Panc1 (cell line): Measurements from ENCODE around the gene EIF2AK2. TPM values are rescaled to one million over a fixed set of nuclear protein-coding genes. Genes with fewer than 3 reads are reported as not detected.

ENCODE experiments used
- ATAC-seq: fragments of 200-7000 bp; cut with Tn5 transposase; 2 replicates; pipeline ENCODE4 v1.9.1; 2020; ENCODE audit warnings: mild to moderate bottlenecking, moderate library complexity
- BruUV-seq: library from RNA; stranded (reverse); fragments of 400-500 nt; replicated peaks from 2 replicates; lab custom pipeline; 2021; lab: Mats Ljungman, UMichigan
- CTCF ChIA-PET: fragments of 300-600 bp; sonication (Branson Sonifier 250); formaldehyde crosslinking; loops from one replicate; lab custom pipeline; 2022; ENCODE audit warnings: antibody characterized with exemption; lab: Charles Lee
- POLR2A ChIA-PET: fragments of 300-600 bp; sonication (Branson Sonifier 250); formaldehyde crosslinking; loops from one replicate; lab custom pipeline; 2022; ENCODE audit warnings: antibody characterized with exemption; lab: Charles Lee
- DNase-seq: peaks from one replicate; pipeline ENCODE4 v3.0.0-alpha.2; 2010; ENCODE audit warnings: low read depth, low spot score
- H3K27ac ChIP-seq: 2 replicates; pipeline ENCODE4 v1.5.1; 2011; ENCODE audit warnings: mild to moderate bottlenecking, low read length, inconsistent platforms
- H3K27me3 ChIP-seq: fragments of 200-500 bp; sonication (Bioruptor generic); 2 replicates; pipeline ENCODE4 v1.6.0; 2014; ENCODE audit warnings: low read length, inconsistent platforms; ENCODE audit not compliant: control insufficient read depth, insufficient read depth
- H3K36me3 ChIP-seq: fragments of 200-500 bp; sonication (Bioruptor generic); 2 replicates; pipeline ENCODE4 v1.5.1; 2014; ENCODE audit warnings: inconsistent platforms, mild to moderate bottlenecking, low read length, moderate library complexity; ENCODE audit not compliant: control insufficient read depth, insufficient read depth
- H3K4me1 ChIP-seq: 2 replicates; pipeline ENCODE4 v1.5.1; 2011; ENCODE audit warnings: inconsistent platforms, mild to moderate bottlenecking, low read length, moderate library complexity; ENCODE audit not compliant: control insufficient read depth, insufficient read depth
- H3K4me3 ChIP-seq, 2 experiments: 2 replicates each; pipeline ENCODE4 v1.5.1; 2011 to 2012; ENCODE audit warnings: low read depth in 2 of 2, low read length in 2 of 2, mild to moderate bottlenecking in 2 of 2, inconsistent platforms in 1 of 2, moderate library complexity in 1 of 2
- H3K9me3 ChIP-seq: fragments of 200-500 bp; sonication (Bioruptor generic); 2 replicates; pipeline ENCODE4 v1.5.1; 2014; ENCODE audit warnings: low read depth, mild to moderate bottlenecking, inconsistent platforms, low read length, moderate library complexity; ENCODE audit not compliant: control insufficient read depth, insufficient read depth
- POLR2AphosphoS5 ChIP-seq: IDR thresholded peaks from 2 replicates; pipeline ENCODE4 v1.6.1; 2012; ENCODE audit warnings: mild to moderate bottlenecking, low read depth, low read length, moderate library complexity
- SIN3A ChIP-seq: IDR thresholded peaks from 2 replicates; pipeline ENCODE4 v1.6.1; 2012; ENCODE audit warnings: low read depth, mild to moderate bottlenecking, low read length, moderate library complexity, borderline replicate concordance; ENCODE audit not compliant: insufficient read depth
- TCF7L2 ChIP-seq: IDR thresholded peaks from 2 replicates; pipeline ENCODE4 v1.6.1; 2011; ENCODE audit warnings: mild to moderate bottlenecking, low read depth, low read length, inconsistent platforms
- in situ Hi-C: cut with HindIII; loops from 2 replicates; pipeline ENCODE4 v1.10.0; 2016; ENCODE audit warnings: low sequenced_read_pairs, low pct_unique_long_range_greater_than_20kb
- intact Hi-C: fragments of 100-400 bp; cut with micrococcal nuclease; formaldehyde crosslinking; loops from one replicate; pipeline ENCODE4 v1.10.0; 2022; ENCODE audit not compliant: unreplicated experiment
- total RNA-seq: library from RNA; stranded (reverse); gene quantifications from one replicate; pipeline ENCODE4 v1.2.1, GENCODE V29; 2021; ENCODE audit not compliant: unreplicated experiment
- TF ChIP-seq, protein P1 (sequence below), 2 experiments: IDR thresholded peaks; 2 replicates each; pipeline ENCODE4 v1.6.1; 2011 to 2012; ENCODE audit warnings: low read depth in 2 of 2, control low read depth in 1 of 2, low read length in 1 of 2, mild to moderate bottlenecking in 1 of 2, moderate library complexity in 1 of 2; ENCODE audit not compliant: insufficient read depth in 1 of 2
- TF ChIP-seq, protein P2 (sequence below): fragments of 450-650 bp; IDR thresholded peaks from 2 replicates; pipeline ENCODE4 v1.5.1; 2017; ENCODE audit warnings: mild to moderate bottlenecking

Gene EIF2AK2
- total RNA-seq, 1 experiment from 2014 or later: 44.3 TPM

- H3K36me3 ChIP-seq: peaks cover 2% of the 10 kb centered on the region; the same call in 1 of the 2 replicates
- TF ChIP-seq POLR2AphosphoS5 (no peak), SIN3A (no peak), TCF7L2 (no peak)
- TF ChIP-seq, protein P1, sequence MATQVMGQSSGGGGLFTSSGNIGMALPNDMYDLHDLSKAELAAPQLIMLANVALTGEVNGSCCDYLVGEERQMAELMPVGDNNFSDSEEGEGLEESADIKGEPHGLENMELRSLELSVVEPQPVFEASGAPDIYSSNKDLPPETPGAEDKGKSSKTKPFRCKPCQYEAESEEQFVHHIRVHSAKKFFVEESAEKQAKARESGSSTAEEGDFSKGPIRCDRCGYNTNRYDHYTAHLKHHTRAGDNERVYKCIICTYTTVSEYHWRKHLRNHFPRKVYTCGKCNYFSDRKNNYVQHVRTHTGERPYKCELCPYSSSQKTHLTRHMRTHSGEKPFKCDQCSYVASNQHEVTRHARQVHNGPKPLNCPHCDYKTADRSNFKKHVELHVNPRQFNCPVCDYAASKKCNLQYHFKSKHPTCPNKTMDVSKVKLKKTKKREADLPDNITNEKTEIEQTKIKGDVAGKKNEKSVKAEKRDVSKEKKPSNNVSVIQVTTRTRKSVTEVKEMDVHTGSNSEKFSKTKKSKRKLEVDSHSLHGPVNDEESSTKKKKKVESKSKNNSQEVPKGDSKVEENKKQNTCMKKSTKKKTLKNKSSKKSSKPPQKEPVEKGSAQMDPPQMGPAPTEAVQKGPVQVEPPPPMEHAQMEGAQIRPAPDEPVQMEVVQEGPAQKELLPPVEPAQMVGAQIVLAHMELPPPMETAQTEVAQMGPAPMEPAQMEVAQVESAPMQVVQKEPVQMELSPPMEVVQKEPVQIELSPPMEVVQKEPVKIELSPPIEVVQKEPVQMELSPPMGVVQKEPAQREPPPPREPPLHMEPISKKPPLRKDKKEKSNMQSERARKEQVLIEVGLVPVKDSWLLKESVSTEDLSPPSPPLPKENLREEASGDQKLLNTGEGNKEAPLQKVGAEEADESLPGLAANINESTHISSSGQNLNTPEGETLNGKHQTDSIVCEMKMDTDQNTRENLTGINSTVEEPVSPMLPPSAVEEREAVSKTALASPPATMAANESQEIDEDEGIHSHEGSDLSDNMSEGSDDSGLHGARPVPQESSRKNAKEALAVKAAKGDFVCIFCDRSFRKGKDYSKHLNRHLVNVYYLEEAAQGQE (IDR thresholded peaks at IDR 0.05; ENCODE audit: insufficient read depth in 1 of 2, low read depth in 2 of 2, low read length in 1 of 2): no peak
- TF ChIP-seq, protein P2, sequence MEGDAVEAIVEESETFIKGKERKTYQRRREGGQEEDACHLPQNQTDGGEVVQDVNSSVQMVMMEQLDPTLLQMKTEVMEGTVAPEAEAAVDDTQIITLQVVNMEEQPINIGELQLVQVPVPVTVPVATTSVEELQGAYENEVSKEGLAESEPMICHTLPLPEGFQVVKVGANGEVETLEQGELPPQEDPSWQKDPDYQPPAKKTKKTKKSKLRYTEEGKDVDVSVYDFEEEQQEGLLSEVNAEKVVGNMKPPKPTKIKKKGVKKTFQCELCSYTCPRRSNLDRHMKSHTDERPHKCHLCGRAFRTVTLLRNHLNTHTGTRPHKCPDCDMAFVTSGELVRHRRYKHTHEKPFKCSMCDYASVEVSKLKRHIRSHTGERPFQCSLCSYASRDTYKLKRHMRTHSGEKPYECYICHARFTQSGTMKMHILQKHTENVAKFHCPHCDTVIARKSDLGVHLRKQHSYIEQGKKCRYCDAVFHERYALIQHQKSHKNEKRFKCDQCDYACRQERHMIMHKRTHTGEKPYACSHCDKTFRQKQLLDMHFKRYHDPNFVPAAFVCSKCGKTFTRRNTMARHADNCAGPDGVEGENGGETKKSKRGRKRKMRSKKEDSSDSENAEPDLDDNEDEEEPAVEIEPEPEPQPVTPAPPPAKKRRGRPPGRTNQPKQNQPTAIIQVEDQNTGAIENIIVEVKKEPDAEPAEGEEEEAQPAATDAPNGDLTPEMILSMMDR: no peak
- intact Hi-C loops (no loop called here), in situ Hi-C loops (no loop called here)
- DNase-seq (no peak), ATAC-seq (no peak)
- BruUV-seq: no TSS peak
- peaks cover 17% of the 10 kb centered on the region for H3K4me1 ChIP-seq
- H3K4me3 ChIP-seq: no peak overlapping the region
- ChIA-PET CTCF (no interaction called here), POLR2A (no interaction called here)
- H3K27ac ChIP-seq: no peak overlapping the region
- H3K9me3 ChIP-seq: no peaks in the 10 kb centered on the region
- no peaks in the 10 kb centered on the region for H3K27me3 ChIP-seq
Observed at GRCh38 chr2:37102588-37102987, 54.2 kb downstream of the EIF2AK2 start.

- Histone ChIP-seq H3K36me3 (peaks cover 9% of the 10 kb centered on the region; the same call in 1 of the 2 replicates), H3K27ac (no peak overlapping the region), H3K27me3 (no peaks in the 10 kb centered on the region), H3K4me1 (peaks cover 17% of the 10 kb centered on the region), H3K4me3 (no peak overlapping the region), H3K9me3 (no peaks in the 10 kb centered on the region)
- TF ChIP-seq, protein P2: no peak
- TF ChIP-seq SIN3A (no peak), POLR2AphosphoS5 (no peak), TCF7L2 (no peak)
- TF ChIP-seq, protein P1 (IDR thresholded peaks at IDR 0.05; ENCODE audit: insufficient read depth in 1 of 2, low read depth in 2 of 2, low read length in 1 of 2): no peak
- intact Hi-C loops: no loop called here
- DNase-seq (no peak), ATAC-seq (no peak)
- in situ Hi-C loops: no loop called here
- POLR2A ChIA-PET: no interaction called here
- CTCF ChIA-PET: no interaction called here
- BruUV-seq: no TSS peak
Observed at GRCh38 chr2:37100054-37100453, 56.7 kb downstream of the EIF2AK2 start.
